GM12878 (cell line): ENCODE data around the gene MAPKAP1. TPM values are rescaled to one million over a fixed set of nuclear protein-coding genes. Genes with fewer than 3 reads are reported as not detected.
A peak's percentile ranks its signal among the peaks of the same experiment; 100 is the strongest.

Experiments
- ATF2 ChIP-seq: IDR thresholded peaks from 2 replicates; pipeline ENCODE4 v1.6.1; 2012; ENCODE audit warnings: low read length, inconsistent platforms
- ATF7 ChIP-seq: fragments of 450-650 bp; IDR thresholded peaks from 2 replicates; pipeline ENCODE4 v1.6.1; 2016; ENCODE audit warnings: low read depth, mild to moderate bottlenecking
- BHLHE40 ChIP-seq, 2 experiments: fragments of 450-650 bp in 1 of 2; IDR thresholded peaks; 2 replicates each; pipeline ENCODE4 v1.6.1; 2011 to 2017; ENCODE audit warnings: low read depth in 2 of 2, borderline replicate concordance in 1 of 2, improper control_type of control experiment in 1 of 2, low read length in 1 of 2, mild to moderate bottlenecking in 1 of 2
- KLF5 ChIP-seq: fragments of 450-650 bp; IDR thresholded peaks from 2 replicates; pipeline ENCODE4 v1.6.1; 2014; ENCODE audit warnings: mild to moderate bottlenecking; ENCODE audit not compliant: partially characterized antibody
- RAD51 ChIP-seq: fragments of 450-650 bp; IDR thresholded peaks from 2 replicates; pipeline ENCODE4 v1.6.1; 2016; ENCODE audit warnings: moderate library complexity, mild to moderate bottlenecking, inconsistent platforms
- RB1 ChIP-seq: fragments of 450-650 bp; formaldehyde crosslinking; IDR thresholded peaks from 2 replicates; pipeline ENCODE4 v1.6.1; 2017; ENCODE audit warnings: mild to moderate bottlenecking, borderline replicate concordance
- RBBP5 ChIP-seq: fragments of 200-600 bp; sonication (generic); conservative IDR thresholded peaks from 2 replicates; pipeline ENCODE4 v1.6.1; 2016
- RELB ChIP-seq: fragments of 450-650 bp; IDR thresholded peaks from 2 replicates; pipeline ENCODE4 v1.6.1; 2017; ENCODE audit warnings: low read depth, mild to moderate bottlenecking, moderate library complexity
- RUNX3 ChIP-seq: IDR thresholded peaks from 2 replicates; pipeline ENCODE4 v1.6.1; 2012; ENCODE audit warnings: low read length, inconsistent platforms
- SREBF1 ChIP-seq: IDR thresholded peaks from 2 replicates; pipeline ENCODE4 v1.6.1; 2012; ENCODE audit warnings: mild to moderate bottlenecking, low read length
- ZNF384 ChIP-seq: IDR thresholded peaks from 2 replicates; pipeline ENCODE4 v1.6.1; 2012; ENCODE audit warnings: low read depth, mild to moderate bottlenecking, low read length, improper control_type of control experiment, borderline replicate concordance
- ZNF687 ChIP-seq: fragments of 450-650 bp; IDR thresholded peaks from 2 replicates; pipeline ENCODE4 v1.6.1; 2017; ENCODE audit warnings: mild to moderate bottlenecking, moderate library complexity
- polyA plus RNA-seq, 11 experiments: library from polyadenylated mRNA; depleted of rRNA in 4 of 11; unstranded in 6 of 11; stranded (reverse) in 5 of 11; fragments of >200 nt; fragmentation: Nextera tagmentation in 4 of 11; fragmentation: Illumina TruSeq in 1 of 11; extraction: Ambion mirVana in 4 of 11; extraction: Trizol in 1 of 11; gene quantifications; 1 replicate in 1 of 11; 2 replicates in 10 of 11; pipeline versions ENCODE4 v1.2.1 to v1.2.3, GENCODE V29; 2011 to 2016; ENCODE audit warnings: inconsistent platforms in 2 of 11, missing spikeins in 2 of 11, low read depth in 1 of 11
- total RNA-seq, 4 experiments: library from RNA; depleted of rRNA in 3 of 4; stranded (reverse); fragments of >200 nt in 3 of 4; fragmentation: Illumina TruSeq in 1 of 4; extraction: Trizol in 1 of 4; gene quantifications; 2 replicates each; pipeline versions ENCODE4 v1.2.1 to v1.2.3, GENCODE V29; 2013 to 2021
- TF ChIP-seq, protein P1 (sequence below): fragments of 450-650 bp; IDR thresholded peaks from 2 replicates; pipeline ENCODE4 v1.6.1; 2018; ENCODE audit warnings: mild to moderate bottlenecking, low read depth, moderate library complexity; ENCODE audit not compliant: partially characterized antibody
- TF ChIP-seq, protein P2 (sequence below): fragments of 450-650 bp; IDR thresholded peaks from 2 replicates; pipeline ENCODE4 v1.6.1; 2016; ENCODE audit warnings: mild to moderate bottlenecking
- TF ChIP-seq, protein P3 (sequence below): IDR thresholded peaks from 2 replicates; pipeline ENCODE4 v1.6.1; 2012; ENCODE audit warnings: low read depth, low read length, improper control_type of control experiment
- TF ChIP-seq, protein P4 (sequence below): IDR thresholded peaks from 2 replicates; pipeline ENCODE4 v1.6.1; 2011; ENCODE audit warnings: borderline replicate concordance, low read depth, mild to moderate bottlenecking, moderate library complexity, mixed read lengths, low read length; ENCODE audit not compliant: insufficient read depth; ENCODE audit errors: extremely low read length

The MAPKAP1 gene
- total and polyA plus RNA-seq, 10 of the 15 experiments (the other 5 are each of a cell fraction or from before 2014, with no cell fraction given), result 5.1 to 188 (median 105) TPM

DNA sequence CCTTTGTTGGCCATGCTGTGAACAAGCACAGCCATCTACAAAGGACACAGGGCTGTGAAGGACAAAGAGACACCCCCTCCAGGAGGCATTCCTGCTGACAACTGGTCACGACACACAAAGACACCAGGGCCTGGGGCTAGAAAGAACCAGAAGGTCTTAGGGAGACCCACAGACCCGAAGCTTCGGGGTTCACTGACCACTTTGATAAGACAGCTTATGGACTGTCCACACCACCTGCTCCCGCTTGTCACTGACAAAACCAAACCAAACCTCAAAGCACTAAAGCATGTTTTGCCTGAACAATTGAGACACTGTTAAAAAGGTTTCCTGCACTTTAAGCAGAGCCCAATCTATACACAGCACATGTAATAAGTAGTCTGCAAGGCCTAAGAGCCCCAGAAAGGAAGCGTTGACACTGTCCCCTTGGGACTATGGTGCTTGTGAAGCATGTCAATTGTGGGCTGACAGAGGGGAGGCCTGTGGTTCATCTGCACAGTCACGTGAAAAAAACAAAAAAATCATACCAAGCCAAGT, 260.4 kb downstream of the MAPKAP1 start (continued):
- peak; percentile 92 for TF ChIP-seq ZNF384
- TF ChIP-seq RB1, result peak; percentile 10; the same call in 1 of the 2 replicates
- no peak for TF ChIP-seq RBBP5
- peak; percentile 82 for TF ChIP-seq ATF7
- TF ChIP-seq, protein P1, sequence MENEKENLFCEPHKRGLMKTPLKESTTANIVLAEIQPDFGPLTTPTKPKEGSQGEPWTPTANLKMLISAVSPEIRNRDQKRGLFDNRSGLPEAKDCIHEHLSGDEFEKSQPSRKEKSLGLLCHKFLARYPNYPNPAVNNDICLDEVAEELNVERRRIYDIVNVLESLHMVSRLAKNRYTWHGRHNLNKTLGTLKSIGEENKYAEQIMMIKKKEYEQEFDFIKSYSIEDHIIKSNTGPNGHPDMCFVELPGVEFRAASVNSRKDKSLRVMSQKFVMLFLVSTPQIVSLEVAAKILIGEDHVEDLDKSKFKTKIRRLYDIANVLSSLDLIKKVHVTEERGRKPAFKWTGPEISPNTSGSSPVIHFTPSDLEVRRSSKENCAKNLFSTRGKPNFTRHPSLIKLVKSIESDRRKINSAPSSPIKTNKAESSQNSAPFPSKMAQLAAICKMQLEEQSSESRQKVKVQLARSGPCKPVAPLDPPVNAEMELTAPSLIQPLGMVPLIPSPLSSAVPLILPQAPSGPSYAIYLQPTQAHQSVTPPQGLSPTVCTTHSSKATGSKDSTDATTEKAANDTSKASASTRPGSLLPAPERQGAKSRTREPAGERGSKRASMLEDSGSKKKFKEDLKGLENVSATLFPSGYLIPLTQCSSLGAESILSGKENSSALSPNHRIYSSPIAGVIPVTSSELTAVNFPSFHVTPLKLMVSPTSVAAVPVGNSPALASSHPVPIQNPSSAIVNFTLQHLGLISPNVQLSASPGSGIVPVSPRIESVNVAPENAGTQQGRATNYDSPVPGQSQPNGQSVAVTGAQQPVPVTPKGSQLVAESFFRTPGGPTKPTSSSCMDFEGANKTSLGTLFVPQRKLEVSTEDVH, result no peak
- TF ChIP-seq RELB, result peak; percentile 56
- TF ChIP-seq KLF5, result peak; percentile 19
- TF ChIP-seq, protein P2, sequence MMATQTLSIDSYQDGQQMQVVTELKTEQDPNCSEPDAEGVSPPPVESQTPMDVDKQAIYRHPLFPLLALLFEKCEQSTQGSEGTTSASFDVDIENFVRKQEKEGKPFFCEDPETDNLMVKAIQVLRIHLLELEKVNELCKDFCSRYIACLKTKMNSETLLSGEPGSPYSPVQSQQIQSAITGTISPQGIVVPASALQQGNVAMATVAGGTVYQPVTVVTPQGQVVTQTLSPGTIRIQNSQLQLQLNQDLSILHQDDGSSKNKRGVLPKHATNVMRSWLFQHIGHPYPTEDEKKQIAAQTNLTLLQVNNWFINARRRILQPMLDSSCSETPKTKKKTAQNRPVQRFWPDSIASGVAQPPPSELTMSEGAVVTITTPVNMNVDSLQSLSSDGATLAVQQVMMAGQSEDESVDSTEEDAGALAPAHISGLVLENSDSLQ, result peak; percentile 91
- peak; percentile 91 for TF ChIP-seq RUNX3
- 0 out of 2 replicates have a peak, but pooled peaks have one; percentile 29 for TF ChIP-seq SREBF1
- TF ChIP-seq, protein P3, sequence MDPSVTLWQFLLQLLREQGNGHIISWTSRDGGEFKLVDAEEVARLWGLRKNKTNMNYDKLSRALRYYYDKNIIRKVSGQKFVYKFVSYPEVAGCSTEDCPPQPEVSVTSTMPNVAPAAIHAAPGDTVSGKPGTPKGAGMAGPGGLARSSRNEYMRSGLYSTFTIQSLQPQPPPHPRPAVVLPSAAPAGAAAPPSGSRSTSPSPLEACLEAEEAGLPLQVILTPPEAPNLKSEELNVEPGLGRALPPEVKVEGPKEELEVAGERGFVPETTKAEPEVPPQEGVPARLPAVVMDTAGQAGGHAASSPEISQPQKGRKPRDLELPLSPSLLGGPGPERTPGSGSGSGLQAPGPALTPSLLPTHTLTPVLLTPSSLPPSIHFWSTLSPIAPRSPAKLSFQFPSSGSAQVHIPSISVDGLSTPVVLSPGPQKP, result no peak
- TF ChIP-seq BHLHE40 (IDR thresholded peaks at IDR 0.05; ENCODE audit: borderline replicate concordance in 1 of 2, low read depth in 2 of 2, low read length in 1 of 2), result peak; percentile 95 to 97
- TF ChIP-seq RAD51, result peak; percentile 86
- TF ChIP-seq, protein P4, sequence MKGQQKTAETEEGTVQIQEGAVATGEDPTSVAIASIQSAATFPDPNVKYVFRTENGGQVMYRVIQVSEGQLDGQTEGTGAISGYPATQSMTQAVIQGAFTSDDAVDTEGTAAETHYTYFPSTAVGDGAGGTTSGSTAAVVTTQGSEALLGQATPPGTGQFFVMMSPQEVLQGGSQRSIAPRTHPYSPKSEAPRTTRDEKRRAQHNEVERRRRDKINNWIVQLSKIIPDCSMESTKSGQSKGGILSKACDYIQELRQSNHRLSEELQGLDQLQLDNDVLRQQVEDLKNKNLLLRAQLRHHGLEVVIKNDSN, result peak; percentile 5
- peak; percentile 87 for TF ChIP-seq ZNF687
- 0 out of 2 replicates have a peak, but pooled peaks have one; percentile 47 for TF ChIP-seq ATF2
